Stomach (tissue), 4 donors: ENCODE data around the gene CLEC4G.

ENCODE experiments used
- CTCF ChIP-seq, 7 experiments: fragments of 450-650 bp in 4 of 7; fragments of 200-600 bp in 3 of 7; sonication (generic) in 3 of 7; IDR thresholded peaks; one replicate each; pipeline ENCODE4 v1.5.1; 2016 to 2019; ENCODE audit warnings: antibody characterized with exemption in 7 of 7, control low read depth in 2 of 7, mild to moderate bottlenecking in 1 of 7
- EP300 ChIP-seq: sonication (generic); formaldehyde crosslinking; IDR thresholded peaks from one replicate; pipeline ENCODE4 v1.6.1; 2017; ENCODE audit warnings: antibody characterized with exemption

GRCh38 chr19:7771072-7771471, 39.2 kb upstream of the CLEC4G start:
- TF ChIP-seq CTCF (IDR thresholded peaks at IDR 0.05) (no peak), EP300 (no peak)
